Stimulated activated CD4-positive, alpha-beta T cell treated with anti-CD3 and anti-CD28 coated beads, TNF-alpha, amount 100 ng/mL, for 4 hours (primary cell): Measurements from ENCODE around the gene CCDC187.
A peak's percentile ranks its signal among the peaks of the same experiment; 100 is the strongest.
"Not testable (repeated sequence)": the region's sequence is repeated elsewhere in the genome, so short reads cannot be mapped to it uniquely, and the experiment has no call there.

ENCODE experiments used
- DNase-seq, 3 experiments: peaks; one replicate each; pipeline ENCODE4 v3.0.0-alpha.2; 2020; ENCODE audit warnings: low read depth in 3 of 3

The CCDC187 gene

DNA sequence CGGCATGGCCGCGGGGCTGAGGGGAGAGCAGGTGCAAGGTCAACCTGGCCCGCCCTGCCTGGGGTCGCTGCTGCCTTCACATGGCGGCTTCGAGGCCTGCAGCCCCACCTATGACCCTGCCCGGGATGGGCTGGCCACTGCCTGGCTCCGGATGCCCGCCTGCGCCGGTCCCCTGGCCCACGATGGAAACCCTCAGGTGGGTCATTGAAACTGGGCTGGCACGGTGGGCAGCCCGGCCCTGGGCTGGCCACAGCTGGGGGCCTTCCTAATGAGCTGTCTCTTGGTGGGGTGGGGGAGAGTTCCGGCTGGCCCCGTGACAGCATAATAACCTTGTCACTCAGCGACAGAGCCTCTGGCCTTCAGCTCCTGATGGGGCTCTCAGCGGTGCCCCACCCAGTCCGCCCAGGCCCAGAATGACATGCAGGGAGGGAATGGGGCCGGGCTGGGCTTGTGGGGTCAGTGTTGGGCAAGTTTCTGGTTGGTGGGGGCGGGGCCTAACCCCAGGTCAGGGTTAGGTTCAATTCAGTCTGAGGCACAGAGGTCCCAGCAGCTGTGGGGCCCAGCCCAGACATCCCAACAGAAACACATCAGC lies at the start of gene CCDC187:
CCDC187 (minus strand) TSS at position 270 of the 592 bp plus-strand sequence; CDS start at position 6, 264 bp downstream.
- DNase-seq, result no peak

DNA sequence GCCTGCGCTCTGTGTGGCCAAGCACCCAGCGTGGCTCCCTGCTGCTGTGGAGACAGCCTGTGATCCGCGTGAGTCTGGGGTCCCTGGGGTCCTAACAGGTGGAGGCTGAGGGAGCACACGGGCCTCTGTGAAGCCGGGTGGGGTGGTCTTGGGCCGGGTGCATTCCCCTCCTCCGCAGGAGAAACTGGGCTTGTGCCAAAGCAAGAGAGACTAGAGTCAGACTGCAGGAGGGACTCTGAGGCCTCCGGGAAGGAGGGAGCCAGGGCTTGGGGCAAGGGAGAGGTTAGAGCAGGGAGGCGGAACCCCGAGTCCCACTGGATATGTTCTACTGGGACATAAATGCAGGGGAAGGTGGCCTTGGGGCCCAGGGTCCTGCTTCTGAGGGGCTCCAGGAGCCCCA lies 49.2 kb upstream of the CCDC187 start:
- DNase-seq, result no peak

GRCh38 chr9:136352682-136353081 lies 48.8 kb upstream of the CCDC187 start:
- DNase-seq, result no peak

DNA sequence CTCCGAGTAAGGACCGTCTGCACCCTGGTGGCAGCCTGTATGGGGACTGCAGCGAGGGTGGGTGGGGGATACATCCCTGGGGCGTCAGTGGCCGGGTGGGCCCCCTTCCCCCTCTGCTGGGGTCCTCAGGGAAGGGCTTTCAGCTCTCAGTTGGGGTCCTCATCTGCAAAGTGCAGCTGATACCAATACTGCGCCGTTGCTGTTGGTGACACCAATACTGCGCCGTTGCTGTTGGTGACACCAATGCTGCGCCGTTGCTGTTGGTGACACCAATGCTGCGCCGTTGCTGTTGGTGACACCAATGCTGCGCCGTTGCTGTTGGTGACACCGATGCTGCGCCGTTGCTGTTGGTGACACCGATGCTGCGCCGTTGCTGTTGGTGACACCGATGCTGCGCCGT lies 48.0 kb upstream of the CCDC187 start:
- DNase-seq, result not testable (repeated sequence)

DNA sequence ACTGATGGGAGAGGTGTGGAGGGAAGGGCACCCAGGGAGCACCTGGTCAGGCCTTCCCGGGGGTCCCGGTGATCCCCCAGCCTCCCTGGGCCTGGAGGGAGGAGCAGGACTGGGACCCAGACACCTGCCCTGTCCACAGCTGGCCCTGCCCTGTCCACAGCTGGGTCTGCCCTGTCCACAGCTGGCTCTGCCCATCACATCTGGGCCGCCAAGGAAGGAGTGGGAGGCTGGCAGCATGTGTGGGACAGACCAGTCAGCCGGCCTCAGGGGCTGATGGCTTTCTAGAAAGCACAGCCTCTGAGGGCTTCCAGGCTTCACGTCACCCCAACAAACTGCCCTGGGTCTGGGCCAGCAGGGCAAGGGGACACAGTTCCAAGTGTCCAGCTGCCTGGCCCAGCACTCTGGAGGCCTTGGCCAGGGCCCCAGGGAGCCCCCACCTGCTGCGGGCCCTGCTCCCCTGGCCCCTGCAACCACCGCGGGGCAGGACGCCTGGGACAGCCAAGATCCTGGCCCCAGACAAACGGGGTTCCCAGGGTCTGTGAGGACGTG lies 47.4 kb upstream of the CCDC187 start:
- DNase-seq, result no peak

DNA sequence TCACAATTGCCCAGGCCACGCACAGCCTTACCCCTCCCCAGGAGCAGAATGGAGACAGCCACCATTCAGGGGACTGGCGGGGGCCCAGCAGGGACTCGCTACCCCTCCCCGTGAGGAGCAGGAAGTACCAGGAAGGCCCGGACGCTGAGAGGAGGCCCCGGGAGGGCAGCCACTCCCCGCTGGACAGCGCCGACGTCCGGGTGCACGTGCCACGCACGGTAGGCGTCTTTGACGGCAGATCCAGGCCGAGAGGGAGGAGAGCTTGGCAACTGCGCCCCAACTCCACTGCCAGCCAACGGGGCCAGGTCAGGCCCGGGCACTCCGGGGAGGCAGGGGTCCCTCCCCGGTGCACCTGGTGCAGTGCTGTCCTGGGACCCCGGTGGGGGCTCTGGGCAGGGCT lies 45.7 kb upstream of the CCDC187 start:
- DNase-seq, result no peak

DNA sequence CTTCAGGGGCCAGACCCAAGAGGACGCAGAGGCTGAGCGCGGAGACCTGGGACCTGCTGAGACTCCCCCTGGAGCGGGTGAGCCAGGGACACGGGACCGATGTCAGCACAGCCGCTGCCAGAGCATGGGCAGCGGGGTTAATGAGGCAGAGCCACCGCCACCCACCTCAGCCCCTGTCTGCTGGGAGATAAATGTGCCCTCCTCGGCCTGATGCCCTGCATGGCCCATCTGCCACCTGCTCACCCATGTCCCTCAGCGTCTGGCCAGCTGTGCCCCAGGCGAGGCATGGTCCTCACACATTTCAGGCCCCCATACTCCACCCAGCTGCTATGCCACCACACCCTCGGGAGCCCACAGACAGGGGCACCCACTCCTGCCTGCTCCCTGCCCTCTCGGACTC lies 44.8 kb upstream of the CCDC187 start:
- no peak for DNase-seq

DNA sequence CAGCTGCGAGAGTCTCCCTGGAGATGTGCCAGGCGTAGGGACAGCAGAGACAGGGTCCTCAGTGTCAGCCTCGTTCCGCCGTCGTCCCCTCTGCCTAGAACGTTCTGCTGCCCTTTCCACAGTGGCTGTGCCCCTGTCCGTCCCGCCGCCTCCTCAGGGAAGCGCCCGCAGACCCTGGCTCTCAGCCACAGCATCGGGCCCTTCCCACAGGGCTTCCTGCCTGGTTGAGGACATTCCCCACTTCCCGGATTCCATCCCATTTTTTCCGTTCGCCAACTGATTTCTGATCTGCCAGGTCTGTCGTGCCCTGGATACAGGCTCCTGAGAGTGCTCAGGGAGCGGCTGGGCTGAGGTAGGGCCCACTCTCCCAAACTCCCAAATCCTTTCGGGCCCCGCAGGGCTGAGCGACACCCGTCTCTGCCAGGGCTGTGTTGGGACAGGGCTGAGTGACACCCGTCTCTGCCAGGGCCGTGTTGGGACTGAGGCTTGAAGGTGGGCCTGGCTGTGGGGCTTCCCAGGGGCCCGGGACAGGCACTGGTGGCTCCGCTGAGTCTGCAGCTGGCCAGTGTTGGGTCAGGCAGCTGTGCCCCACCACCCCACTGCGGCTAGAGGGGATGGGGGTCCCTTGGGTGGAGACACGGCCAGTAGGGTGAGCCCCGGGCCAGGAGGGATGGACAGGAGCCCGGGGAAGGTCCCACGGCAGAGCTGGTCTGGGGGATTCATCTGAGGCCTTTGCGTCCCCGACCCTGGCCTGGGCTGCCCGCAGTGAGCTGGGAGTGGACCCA lies 43.8 kb upstream of the CCDC187 start:
- DNase-seq, result no peak

DNA sequence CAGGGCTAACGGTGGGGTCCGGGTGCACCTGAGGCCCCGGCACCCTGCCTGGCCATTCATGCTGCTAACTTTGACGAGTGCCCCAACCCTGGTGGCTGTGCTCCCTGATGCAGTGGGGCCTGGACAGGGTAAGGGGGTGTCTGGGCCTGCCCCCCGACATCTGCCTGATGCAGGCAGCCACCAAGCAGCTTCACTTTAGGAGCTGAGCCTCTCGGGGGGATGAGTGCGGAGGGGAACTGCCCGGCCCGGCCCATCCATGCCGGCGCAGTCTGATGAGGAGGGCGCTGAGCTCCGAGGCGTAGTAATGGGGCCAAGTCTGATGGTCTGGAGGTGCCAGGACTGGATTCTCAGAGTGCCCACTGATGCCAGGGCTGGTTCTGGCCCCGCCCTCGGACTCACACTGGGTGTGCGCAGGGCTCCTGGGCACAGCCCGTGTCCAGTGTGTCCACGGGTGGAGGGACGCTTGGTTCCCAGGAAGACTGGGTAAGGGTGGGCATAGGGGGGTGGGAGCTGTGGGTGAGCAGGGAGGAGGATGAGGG lies 43.1 kb upstream of the CCDC187 start:
- no peak for DNase-seq

DNA sequence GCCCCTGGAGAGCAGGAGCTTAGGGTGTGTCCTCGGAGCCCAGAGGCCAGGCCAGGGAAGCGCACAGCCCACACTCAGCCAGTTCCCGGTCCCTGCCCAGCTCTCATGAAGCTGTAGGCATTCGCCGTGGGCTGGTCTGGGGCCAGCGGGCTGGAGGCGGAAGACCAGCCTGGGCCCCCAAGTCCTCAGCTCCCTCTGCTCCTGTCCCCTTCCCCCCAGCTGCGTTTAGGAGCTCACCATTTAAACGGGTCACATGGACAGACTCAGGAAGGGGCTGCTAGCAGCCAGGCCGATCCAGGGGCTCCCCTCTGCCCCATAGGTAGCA lies 42.2 kb upstream of the CCDC187 start:
- DNase-seq, result no peak

GRCh38 chr9:136345281-136346156 lies 41.6 kb upstream of the CCDC187 start:
- no peak for DNase-seq

- DNase-seq, result no peak
Measured at GRCh38 chr9:136344544-136345280, 40.8 kb upstream of the CCDC187 start.

GRCh38 chr9:136343884-136344269 lies 40.0 kb upstream of the CCDC187 start:
- no peak for DNase-seq

GRCh38 chr9:136343121-136343883 lies 39.4 kb upstream of the CCDC187 start:
- DNase-seq, result no peak

DNA sequence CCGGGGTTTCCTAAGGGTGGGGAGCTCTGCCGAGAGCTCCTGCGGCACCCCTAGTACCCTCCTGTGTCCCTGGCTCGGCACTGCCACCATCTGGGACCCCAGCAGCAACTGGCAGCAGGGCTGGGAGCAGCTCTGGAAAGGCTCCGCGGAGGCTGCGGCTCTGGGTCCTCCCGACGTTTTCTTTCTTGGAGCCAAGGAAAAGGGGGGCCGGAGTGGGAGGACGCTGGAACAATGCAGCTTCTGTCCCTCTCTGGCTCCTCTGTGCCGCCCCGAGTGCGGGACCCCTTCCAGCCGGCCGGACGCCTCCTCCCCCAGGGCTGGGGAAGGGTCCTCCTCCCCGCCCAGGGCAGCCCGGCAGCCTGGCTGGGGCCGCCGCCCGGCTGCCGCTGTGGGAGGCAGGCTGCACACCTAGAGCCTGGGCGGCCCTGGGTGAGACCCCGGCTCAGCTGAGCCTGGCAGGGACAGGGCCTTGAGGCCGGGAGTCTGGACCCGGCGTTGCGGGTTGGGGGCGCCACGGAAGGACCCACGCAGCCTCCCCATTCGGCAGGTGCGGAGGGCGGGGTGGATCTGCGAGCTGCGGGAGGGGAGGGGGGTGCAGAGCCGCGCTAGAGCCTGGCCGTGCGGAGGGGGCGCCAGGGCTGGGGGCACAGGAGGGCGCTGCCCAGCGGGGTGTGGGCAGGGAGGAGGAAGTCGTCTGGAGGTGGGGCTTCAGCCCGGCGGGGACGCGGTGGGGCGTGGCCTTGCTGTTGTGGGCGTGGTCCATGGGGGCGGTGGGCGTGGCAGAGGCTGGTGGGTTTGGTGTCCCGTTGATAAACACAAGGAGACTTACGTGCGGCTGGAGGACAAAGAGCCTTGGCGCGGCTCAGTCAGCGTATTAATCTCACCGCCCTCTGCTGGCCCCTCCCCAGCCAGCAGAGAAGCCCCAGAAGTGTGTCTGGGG lies 38.6 kb upstream of the CCDC187 start:
- DNase-seq, result peak in 2 of 3 experiments; percentile 32 to 44

- DNase-seq, result no peak
Measured at GRCh38 chr9:136341769-136342168, 37.9 kb upstream of the CCDC187 start.

GRCh38 chr9:136341042-136341655 lies 37.3 kb upstream of the CCDC187 start:
- DNase-seq, result no peak

GRCh38 chr9:136340356-136341041 lies 36.6 kb upstream of the CCDC187 start:
- no peak for DNase-seq

DNA sequence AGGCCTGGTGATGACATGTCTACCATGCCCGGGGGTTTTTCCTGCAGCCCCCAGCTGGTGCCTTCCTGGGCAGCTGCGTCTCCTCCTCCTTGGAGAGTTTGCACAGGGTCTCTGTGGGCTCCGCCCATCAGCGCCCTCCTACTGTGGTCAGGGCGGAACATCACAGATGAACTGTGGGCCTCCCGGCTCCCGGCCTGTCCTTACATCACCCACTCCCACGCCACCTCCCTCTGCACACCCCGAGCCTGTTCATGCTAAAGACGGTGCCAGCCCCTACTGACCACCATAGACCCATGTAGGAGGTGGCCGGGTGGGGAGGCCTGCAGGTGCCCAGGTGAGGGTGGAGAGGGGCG lies 36.0 kb upstream of the CCDC187 start:
- no peak for DNase-seq
